ENCODE measurements around the gene KHDRBS1.
"Not testable (repeated sequence)": the region's sequence is repeated elsewhere in the genome, so short reads cannot be mapped to it uniquely, and the experiment has no call there.

Gene KHDRBS1

GRCh38 chr1:32014199-32014947 is 705 bp downstream of the KHDRBS1 start:
- peak; percentile 7 for DNase-seq (ENCODE audit: low read depth)

DNA sequence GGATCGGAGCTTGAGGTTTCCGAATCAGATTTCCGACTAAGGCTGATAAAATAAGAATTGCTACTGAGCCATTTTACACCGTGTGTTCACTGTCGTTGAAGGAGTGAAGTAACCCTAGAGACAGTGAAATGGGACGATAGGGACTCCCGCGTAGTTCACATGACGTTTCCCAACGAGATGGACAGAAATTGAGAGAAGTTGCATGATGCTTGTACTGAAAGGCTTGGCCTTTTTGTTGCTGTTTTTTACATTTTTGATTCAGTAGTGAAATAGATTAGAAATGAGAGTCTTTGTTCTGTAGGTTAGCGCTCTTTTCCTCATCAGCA is 1.2 kb downstream of the KHDRBS1 start:
- DNase-seq (ENCODE audit: low read depth) = no peak

GRCh38 chr1:32020339-32020738 is 6.7 kb downstream of the KHDRBS1 start:
- no peak for DNase-seq (ENCODE audit: low read depth)

DNA sequence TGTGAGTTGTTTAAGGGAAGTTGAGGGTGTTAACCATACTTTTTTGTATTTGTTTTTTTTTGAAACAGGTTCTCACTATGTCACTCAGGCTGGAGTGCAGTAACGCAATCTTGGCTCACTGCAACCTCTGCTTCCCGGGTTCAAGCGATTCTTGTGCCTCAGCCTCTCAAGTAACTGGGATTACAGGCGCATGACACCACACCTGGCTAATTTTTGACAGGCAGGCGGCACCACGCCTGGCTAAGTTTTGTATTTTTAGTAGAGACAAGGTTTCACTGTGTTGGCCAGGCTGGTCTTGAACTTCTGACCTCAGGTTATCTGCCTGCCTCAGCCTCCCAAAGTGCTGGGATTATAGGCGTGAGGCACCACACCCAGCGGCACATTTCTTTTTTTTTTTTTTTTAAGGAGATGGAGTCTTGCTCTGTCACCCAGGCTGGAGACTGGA is 7.9 kb downstream of the KHDRBS1 start:
- not testable (repeated sequence) for DNase-seq (ENCODE audit: low read depth)

GRCh38 chr1:32023351-32023750 is 9.7 kb downstream of the KHDRBS1 start:
- DNase-seq (ENCODE audit: low read depth) = no peak

GRCh38 chr1:32025515-32025914 is 11.8 kb downstream of the KHDRBS1 start:
- DNase-seq (ENCODE audit: low read depth) = no peak

GRCh38 chr1:32028746-32029145 is 15.1 kb downstream of the KHDRBS1 start:
- no peak for DNase-seq (ENCODE audit: low read depth)

- DNase-seq (ENCODE audit: low read depth) = no peak
These were observed 18.1 kb downstream of the KHDRBS1 start for GRCh38 chr1:32031578-32032274.

- DNase-seq (ENCODE audit: low read depth) = no peak
These were observed 18.6 kb downstream of the KHDRBS1 start for GRCh38 chr1:32032275-32032615.

DNA sequence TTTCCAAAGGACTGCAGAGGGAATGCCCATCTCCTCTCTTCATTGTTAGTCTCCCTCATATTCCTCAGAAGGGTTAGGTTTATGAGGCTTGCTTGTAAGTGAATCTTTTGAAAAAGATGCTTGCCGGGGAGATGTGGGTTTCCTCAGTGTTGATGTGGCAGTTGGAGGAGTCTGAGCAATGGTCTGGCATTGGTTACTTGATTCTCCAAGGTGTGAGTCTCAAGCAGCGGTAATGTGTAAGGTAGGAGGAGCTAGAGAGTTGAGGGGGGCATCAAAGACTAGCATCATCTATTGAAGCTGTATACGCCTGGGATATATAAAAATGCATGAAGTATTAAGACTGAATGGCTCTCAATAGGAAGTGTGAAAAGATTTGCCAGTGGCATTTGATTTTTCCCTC is 21.5 kb downstream of the KHDRBS1 start:
- no peak for DNase-seq (ENCODE audit: low read depth)

DNA sequence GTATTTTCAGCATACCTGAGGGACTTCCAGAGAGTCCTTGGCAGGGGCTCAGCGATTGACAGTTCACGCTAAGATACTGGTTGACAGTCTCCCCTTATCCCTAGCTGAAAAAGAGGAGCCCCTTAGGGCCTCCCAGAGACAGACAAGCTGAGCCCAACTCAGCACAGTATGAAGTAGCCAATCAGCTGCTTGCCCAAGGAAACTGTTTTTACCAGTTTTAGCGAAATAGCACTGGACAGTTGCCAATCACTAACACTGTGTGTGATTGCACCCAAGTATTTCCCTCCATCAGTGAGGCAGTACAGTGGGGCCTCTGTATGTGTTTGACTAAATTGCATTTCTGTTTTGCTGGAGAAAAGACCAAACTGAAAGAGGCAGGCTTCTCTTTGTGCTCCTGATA is 27.0 kb downstream of the KHDRBS1 start:
- DNase-seq (ENCODE audit: low read depth) = no peak

- DNase-seq (ENCODE audit: low read depth) = no peak
These were observed 28.7 kb downstream of the KHDRBS1 start for GRCh38 chr1:32042330-32042729.

- DNase-seq (ENCODE audit: low read depth) = no peak
These were observed 30.6 kb downstream of the KHDRBS1 start for GRCh38 chr1:32044234-32044633.

DNA sequence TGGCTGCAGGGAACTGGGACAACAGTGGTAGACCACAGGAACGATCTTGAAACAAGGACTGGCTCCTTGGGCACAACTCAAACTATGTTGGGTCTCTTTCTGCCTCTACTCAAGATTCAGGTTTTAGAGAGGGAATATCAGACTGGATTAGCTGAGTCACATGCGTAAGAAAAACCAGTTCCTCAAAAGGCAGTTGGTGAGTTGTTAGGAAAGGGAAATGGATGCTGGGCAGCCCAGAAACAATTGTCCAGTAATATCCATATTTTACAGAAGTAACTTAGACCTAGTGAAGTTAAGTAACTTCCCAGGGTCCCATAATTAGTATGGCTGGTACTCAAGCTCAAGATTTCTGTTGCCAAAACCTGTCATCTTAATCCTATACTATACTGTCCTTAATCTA is 32.1 kb downstream of the KHDRBS1 start:
- DNase-seq (ENCODE audit: low read depth) = no peak

DNA sequence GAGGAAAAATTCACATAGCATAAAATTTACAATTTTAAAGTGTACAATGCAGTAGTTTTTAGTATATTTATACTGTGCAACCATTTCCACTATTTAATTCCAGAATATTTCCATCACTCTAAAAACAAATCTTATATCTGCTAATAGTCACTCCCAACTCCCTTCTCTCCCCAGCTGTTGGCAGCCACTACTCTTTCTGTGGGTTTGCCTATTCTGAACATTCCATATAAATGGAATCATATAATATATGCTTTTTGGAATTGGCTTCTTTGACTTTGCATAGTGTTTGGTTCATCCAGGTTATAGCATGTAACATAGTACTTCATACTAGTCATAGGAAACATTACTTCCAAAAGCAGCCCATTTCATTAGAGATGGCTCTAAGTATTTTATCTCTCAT is 34.0 kb downstream of the KHDRBS1 start:
- DNase-seq (ENCODE audit: low read depth) = no peak

DNA sequence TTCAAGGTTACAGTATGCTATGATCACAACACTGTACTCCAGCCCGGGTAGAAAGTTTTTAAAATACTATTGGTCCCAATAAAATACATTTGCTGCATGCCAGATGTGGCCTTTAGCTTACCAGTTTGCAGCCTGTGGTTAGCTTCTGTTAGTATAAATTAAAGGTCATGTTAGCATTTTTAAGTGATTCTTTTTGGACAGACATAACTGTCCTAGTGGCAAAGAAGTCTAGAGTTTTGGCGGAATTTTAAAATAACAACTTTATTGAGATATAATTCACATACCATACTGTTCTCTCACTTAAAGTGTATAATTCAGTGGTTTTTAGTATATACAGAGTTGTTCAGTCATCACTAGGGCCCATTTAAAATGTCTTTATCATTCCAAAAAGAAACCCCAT is 34.8 kb downstream of the KHDRBS1 start:
- no peak for DNase-seq (ENCODE audit: low read depth)

DNA sequence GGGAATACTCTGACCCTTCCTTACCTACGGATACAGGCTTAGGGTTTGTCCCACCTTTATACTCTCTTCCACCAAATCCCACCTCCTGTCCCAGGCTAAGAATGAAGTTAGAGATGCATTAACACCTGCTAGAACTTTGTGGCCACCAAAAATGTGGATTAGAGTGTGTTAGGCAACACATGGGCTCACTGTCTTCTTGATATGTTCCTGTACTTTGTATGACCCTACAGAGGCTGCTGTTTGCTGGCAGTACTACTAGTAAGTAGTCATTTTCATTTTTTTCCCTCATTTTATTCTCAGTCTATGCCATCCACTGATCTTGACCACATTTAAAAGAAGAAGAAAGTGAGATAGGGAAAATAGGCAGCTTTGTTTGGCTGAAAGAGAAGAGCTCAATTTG is 38.0 kb downstream of the KHDRBS1 start:
- no peak for DNase-seq (ENCODE audit: low read depth)

DNA sequence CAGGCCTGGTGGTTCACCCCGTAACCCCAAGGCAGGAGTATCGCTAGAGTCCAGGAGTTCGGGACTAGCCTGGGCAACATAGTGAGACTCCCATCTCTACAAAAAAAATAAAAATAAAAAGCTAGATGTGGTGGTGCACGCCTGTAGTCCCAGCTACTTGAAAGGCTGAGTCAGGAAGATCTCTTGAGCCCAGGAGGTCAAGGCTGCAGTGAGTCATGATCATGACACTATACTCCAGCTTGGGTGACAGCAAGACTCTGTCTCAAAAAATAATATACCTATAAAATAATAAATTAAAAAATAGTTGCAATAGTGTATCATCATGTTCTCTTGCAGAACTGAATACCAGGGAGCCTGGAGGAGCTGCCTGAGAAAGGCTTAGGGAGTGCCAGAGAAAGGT is 39.2 kb downstream of the KHDRBS1 start:
- no peak for DNase-seq (ENCODE audit: low read depth)

DNA sequence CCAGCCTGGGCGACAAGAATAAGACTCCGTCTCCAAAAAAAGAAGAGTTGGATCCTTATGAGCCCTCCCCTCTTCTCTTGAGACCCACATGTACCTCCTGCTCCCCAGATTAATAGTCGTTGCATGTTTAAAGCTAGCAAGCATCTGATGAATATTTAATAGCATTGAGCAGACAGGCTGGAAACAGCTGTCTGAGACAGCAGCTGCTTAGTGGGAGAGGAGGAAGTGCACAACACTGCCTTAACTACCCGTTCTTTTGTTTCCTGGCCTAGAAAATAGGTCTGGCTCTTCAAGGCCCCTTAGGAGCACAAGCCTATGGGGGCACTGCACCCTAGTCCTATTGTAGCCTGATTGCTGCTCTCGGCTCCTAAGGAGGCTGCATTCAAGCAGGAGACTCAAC is 41.7 kb downstream of the KHDRBS1 start:
- no peak for DNase-seq (ENCODE audit: low read depth)

DNA sequence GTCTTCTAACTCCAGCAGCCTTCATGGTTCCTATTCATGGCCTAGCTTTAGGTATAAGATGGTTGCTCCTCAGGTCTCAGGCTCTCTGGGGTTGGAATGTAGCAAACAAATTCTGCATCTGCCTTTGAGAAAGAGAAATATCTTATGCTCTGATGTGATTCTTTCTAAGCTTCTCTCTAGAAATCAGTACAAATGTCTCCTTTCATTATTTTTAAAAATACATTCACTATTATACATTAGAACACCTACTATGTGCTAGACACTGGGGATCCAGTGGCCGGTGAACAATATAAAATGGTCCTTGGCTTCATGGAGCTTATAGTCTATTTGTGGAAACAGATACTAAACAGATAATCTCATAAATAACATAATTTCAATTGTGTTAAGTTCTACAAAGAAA is 42.9 kb downstream of the KHDRBS1 start:
- DNase-seq (ENCODE audit: low read depth) = no peak

- no peak for DNase-seq (ENCODE audit: low read depth)
These were observed 47.2 kb downstream of the KHDRBS1 start for GRCh38 chr1:32060914-32061313.

GRCh38 chr1:32062867-32063230 is 49.2 kb downstream of the KHDRBS1 start:
- DNase-seq (ENCODE audit: low read depth) = no peak

GRCh38 chr1:32063261-32063681 is 49.6 kb downstream of the KHDRBS1 start:
- DNase-seq (ENCODE audit: low read depth) = no peak
